SK-N-SH treated with all-trans-retinoic acid at 6 μM for 48 hours (cell line): ENCODE results near the gene MCU.

Source experiments
- ATAC-seq: fragments of 200-7000 bp; cut with Tn5 transposase; 3 replicates; pipeline ENCODE4 v1.9.1; 2020; ENCODE audit warnings: mild to moderate bottlenecking, moderate library complexity
- ARNTL ChIP-seq: fragments of 450-650 bp; formaldehyde crosslinking; IDR thresholded peaks from 2 replicates; pipeline ENCODE4 v1.5.0; 2020; ENCODE audit warnings: low read depth, mild to moderate bottlenecking, moderate library complexity, borderline replicate concordance
- BACH2 ChIP-seq: fragments of 250-450 bp; sonication (Bioruptor Pico); IDR thresholded peaks from 2 replicates; pipeline ENCODE4 v1.9.0; 2021; ENCODE audit warnings: mild to moderate bottlenecking, borderline replicate concordance
- CSDC2 ChIP-seq: fragments of 250-450 bp; sonication (Bioruptor Pico); IDR thresholded peaks from 2 replicates; pipeline ENCODE4 v1.5.0; 2020; ENCODE audit warnings: mild to moderate bottlenecking, moderate library complexity
- GLIS3 ChIP-seq: fragments of 250-450 bp; sonication (Bioruptor Pico); IDR thresholded peaks from 2 replicates; pipeline ENCODE4 v1.5.0; 2020; ENCODE audit warnings: mild to moderate bottlenecking, moderate library complexity
- ISL1 ChIP-seq: fragments of 250-450 bp; sonication (Bioruptor Pico); IDR thresholded peaks from 2 replicates; pipeline ENCODE4 v2.1.2; 2022; ENCODE audit warnings: mild to moderate bottlenecking, moderate library complexity
- OSR1 ChIP-seq: fragments of 250-450 bp; sonication (Bioruptor Pico); IDR thresholded peaks from 2 replicates; pipeline ENCODE4 v1.8.0; 2022; ENCODE audit warnings: moderate library complexity, mild to moderate bottlenecking, inconsistent platforms
- PPARA ChIP-seq: fragments of 250-450 bp; sonication (Bioruptor Pico); IDR thresholded peaks from 2 replicates; pipeline ENCODE4 v1.5.0; 2020; ENCODE audit warnings: mild to moderate bottlenecking, borderline replicate concordance
- RARB ChIP-seq: fragments of 250-450 bp; sonication (Bioruptor Pico); IDR thresholded peaks from 2 replicates; pipeline ENCODE4 v1.8.0; 2021; ENCODE audit warnings: mild to moderate bottlenecking, moderate library complexity
- SNAI2 ChIP-seq: fragments of 250-450 bp; sonication (Bioruptor Pico); IDR thresholded peaks from 2 replicates; pipeline ENCODE4 v1.5.0; 2020; ENCODE audit warnings: mild to moderate bottlenecking, moderate library complexity
- TCF4 ChIP-seq: fragments of 250-450 bp; sonication (Bioruptor Pico); IDR thresholded peaks from 2 replicates; pipeline ENCODE4 v1.8.0; 2021; ENCODE audit warnings: mild to moderate bottlenecking, moderate library complexity, borderline replicate concordance
- TOX ChIP-seq: fragments of 250-450 bp; sonication (Bioruptor Pico); IDR thresholded peaks from 2 replicates; pipeline ENCODE4 v1.8.0; 2021; ENCODE audit warnings: mild to moderate bottlenecking, moderate library complexity, borderline replicate concordance
- ZC3H10 ChIP-seq: fragments of 250-450 bp; sonication (Bioruptor Pico); IDR thresholded peaks from 2 replicates; pipeline ENCODE4 v1.5.1; 2021; ENCODE audit warnings: mild to moderate bottlenecking, moderate library complexity
- ZFP30 ChIP-seq: fragments of 450-650 bp; formaldehyde crosslinking; IDR thresholded peaks from 2 replicates; pipeline ENCODE4 v1.5.0; 2022; ENCODE audit warnings: mild to moderate bottlenecking, moderate library complexity
- ZNF70 ChIP-seq: fragments of 450-650 bp; formaldehyde crosslinking; IDR thresholded peaks from 2 replicates; pipeline ENCODE4 v1.5.0; 2020; ENCODE audit warnings: mild to moderate bottlenecking, moderate library complexity
- ZNF8 ChIP-seq: fragments of 450-650 bp; formaldehyde crosslinking; IDR thresholded peaks from 2 replicates; pipeline ENCODE4 v1.5.0; 2020; ENCODE audit warnings: mild to moderate bottlenecking, moderate library complexity
- TF ChIP-seq, protein P1 (sequence below): fragments of 250-450 bp; sonication (Bioruptor Pico); IDR thresholded peaks from 2 replicates; pipeline ENCODE4 v1.8.0; 2020; ENCODE audit warnings: mild to moderate bottlenecking, moderate library complexity, borderline replicate concordance
- TF ChIP-seq, protein P2 (sequence below): fragments of 250-450 bp; sonication (Bioruptor Pico); IDR thresholded peaks from 2 replicates; pipeline ENCODE4 v1.5.1; 2020; ENCODE audit warnings: low read depth, mild to moderate bottlenecking, moderate library complexity
- TF ChIP-seq, protein P3 (sequence below): fragments of 250-450 bp; sonication (Bioruptor Pico); IDR thresholded peaks from 2 replicates; pipeline ENCODE4 v1.5.1; 2021; ENCODE audit warnings: mild to moderate bottlenecking, moderate library complexity
- TF ChIP-seq, protein P4 (sequence below): fragments of 250-450 bp; sonication (Bioruptor Pico); IDR thresholded peaks from 2 replicates; pipeline ENCODE4 v1.8.0; 2021; ENCODE audit warnings: low read depth, mild to moderate bottlenecking, moderate library complexity, borderline replicate concordance
- TF ChIP-seq, protein P5 (sequence below): fragments of 250-450 bp; sonication (Bioruptor Pico); IDR thresholded peaks from 2 replicates; pipeline ENCODE4 v1.5.0; 2020; ENCODE audit warnings: mild to moderate bottlenecking, moderate library complexity

The MCU gene

DNA sequence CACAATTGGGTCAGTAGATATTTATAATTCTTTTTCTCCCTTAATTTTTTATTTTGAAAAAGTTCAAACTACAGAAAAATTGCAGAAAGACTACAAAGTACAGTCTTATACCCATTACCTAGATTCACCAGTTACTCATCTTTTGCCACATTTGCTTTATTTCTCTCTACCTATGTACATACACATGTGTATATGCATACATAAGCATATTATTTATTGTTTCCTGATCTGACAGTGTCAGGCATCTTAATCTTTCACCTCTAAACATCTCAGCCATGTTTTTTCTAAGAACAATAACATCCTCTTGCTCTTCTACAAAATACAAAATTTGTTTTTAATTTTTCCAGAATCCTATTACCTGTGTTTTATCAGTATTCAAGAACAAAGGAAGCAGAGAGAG lies 133.2 kb downstream of the MCU start:
- no peak for ATAC-seq
- no peak for TF ChIP-seq GLIS3 (CRISPR knock-in tag)
- no peak for TF ChIP-seq ZC3H10 (CRISPR knock-in tag)
- TF ChIP-seq, protein P1, sequence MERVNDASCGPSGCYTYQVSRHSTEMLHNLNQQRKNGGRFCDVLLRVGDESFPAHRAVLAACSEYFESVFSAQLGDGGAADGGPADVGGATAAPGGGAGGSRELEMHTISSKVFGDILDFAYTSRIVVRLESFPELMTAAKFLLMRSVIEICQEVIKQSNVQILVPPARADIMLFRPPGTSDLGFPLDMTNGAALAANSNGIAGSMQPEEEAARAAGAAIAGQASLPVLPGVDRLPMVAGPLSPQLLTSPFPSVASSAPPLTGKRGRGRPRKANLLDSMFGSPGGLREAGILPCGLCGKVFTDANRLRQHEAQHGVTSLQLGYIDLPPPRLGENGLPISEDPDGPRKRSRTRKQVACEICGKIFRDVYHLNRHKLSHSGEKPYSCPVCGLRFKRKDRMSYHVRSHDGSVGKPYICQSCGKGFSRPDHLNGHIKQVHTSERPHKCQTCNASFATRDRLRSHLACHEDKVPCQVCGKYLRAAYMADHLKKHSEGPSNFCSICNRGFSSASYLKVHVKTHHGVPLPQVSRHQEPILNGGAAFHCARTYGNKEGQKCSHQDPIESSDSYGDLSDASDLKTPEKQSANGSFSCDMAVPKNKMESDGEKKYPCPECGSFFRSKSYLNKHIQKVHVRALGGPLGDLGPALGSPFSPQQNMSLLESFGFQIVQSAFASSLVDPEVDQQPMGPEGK (CRISPR knock-in tag), result no peak
- TF ChIP-seq OSR1, result no peak
- TF ChIP-seq TCF4 (CRISPR knock-in tag), result no peak
- TF ChIP-seq, protein P2, sequence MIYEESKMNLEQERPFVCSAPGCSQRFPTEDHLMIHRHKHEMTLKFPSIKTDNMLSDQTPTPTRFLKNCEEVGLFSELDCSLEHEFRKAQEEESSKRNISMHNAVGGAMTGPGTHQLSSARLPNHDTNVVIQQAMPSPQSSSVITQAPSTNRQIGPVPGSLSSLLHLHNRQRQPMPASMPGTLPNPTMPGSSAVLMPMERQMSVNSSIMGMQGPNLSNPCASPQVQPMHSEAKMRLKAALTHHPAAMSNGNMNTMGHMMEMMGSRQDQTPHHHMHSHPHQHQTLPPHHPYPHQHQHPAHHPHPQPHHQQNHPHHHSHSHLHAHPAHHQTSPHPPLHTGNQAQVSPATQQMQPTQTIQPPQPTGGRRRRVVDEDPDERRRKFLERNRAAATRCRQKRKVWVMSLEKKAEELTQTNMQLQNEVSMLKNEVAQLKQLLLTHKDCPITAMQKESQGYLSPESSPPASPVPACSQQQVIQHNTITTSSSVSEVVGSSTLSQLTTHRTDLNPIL (CRISPR knock-in tag), result no peak
- TF ChIP-seq, protein P3, sequence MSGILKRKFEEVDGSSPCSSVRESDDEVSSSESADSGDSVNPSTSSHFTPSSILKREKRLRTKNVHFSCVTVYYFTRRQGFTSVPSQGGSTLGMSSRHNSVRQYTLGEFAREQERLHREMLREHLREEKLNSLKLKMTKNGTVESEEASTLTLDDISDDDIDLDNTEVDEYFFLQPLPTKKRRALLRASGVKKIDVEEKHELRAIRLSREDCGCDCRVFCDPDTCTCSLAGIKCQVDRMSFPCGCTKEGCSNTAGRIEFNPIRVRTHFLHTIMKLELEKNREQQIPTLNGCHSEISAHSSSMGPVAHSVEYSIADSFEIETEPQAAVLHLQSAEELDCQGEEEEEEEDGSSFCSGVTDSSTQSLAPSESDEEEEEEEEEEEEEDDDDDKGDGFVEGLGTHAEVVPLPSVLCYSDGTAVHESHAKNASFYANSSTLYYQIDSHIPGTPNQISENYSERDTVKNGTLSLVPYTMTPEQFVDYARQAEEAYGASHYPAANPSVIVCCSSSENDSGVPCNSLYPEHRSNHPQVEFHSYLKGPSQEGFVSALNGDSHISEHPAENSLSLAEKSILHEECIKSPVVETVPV (CRISPR knock-in tag), result no peak
- no peak for TF ChIP-seq ARNTL (CRISPR knock-in tag)
- no peak for TF ChIP-seq ZNF70 (CRISPR knock-in tag)
- TF ChIP-seq PPARA (CRISPR knock-in tag), result no peak
- no peak for TF ChIP-seq BACH2 (CRISPR knock-in tag)
- TF ChIP-seq SNAI2 (CRISPR knock-in tag), result no peak
- TF ChIP-seq CSDC2 (CRISPR knock-in tag), result no peak
- TF ChIP-seq TOX (CRISPR knock-in tag), result no peak
- no peak for TF ChIP-seq ISL1 (CRISPR knock-in tag)
- TF ChIP-seq, protein P4, sequence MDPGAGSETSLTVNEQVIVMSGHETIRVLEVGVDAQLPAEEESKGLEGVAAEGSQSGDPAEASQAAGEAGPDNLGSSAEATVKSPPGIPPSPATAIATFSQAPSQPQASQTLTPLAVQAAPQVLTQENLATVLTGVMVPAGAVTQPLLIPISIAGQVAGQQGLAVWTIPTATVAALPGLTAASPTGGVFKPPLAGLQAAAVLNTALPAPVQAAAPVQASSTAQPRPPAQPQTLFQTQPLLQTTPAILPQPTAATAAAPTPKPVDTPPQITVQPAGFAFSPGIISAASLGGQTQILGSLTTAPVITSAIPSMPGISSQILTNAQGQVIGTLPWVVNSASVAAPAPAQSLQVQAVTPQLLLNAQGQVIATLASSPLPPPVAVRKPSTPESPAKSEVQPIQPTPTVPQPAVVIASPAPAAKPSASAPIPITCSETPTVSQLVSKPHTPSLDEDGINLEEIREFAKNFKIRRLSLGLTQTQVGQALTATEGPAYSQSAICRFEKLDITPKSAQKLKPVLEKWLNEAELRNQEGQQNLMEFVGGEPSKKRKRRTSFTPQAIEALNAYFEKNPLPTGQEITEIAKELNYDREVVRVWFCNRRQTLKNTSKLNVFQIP (CRISPR knock-in tag), result no peak

DNA sequence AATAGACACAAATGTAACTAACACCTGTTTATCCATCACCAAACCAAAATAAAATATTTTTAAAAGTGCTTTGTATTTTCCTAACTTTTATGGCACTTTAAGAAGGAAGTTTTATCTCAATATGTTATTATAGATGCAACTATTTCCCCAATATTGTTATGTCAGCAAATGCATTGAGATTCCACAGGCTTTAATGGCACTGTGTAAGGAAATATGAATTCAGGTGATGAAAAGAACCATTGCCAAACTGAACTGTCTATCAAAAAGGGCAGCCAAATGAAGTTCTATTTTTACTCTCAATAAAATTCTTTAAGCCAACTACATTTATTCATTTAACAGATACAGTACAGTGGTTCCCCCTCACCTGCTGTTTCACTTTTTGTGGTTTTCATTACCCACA lies 134.4 kb downstream of the MCU start:
- ATAC-seq, result no peak
- no peak for TF ChIP-seq CSDC2 (CRISPR knock-in tag)
- TF ChIP-seq, protein P2 (CRISPR knock-in tag), result no peak
- no peak for TF ChIP-seq ZFP30 (CRISPR knock-in tag)
- no peak for TF ChIP-seq TCF4 (CRISPR knock-in tag)
- no peak for TF ChIP-seq OSR1
- no peak for TF ChIP-seq BACH2 (CRISPR knock-in tag)
- TF ChIP-seq ARNTL (CRISPR knock-in tag), result no peak
- TF ChIP-seq RARB (CRISPR knock-in tag), result no peak
- no peak for TF ChIP-seq ZNF70 (CRISPR knock-in tag)
- TF ChIP-seq, protein P5, sequence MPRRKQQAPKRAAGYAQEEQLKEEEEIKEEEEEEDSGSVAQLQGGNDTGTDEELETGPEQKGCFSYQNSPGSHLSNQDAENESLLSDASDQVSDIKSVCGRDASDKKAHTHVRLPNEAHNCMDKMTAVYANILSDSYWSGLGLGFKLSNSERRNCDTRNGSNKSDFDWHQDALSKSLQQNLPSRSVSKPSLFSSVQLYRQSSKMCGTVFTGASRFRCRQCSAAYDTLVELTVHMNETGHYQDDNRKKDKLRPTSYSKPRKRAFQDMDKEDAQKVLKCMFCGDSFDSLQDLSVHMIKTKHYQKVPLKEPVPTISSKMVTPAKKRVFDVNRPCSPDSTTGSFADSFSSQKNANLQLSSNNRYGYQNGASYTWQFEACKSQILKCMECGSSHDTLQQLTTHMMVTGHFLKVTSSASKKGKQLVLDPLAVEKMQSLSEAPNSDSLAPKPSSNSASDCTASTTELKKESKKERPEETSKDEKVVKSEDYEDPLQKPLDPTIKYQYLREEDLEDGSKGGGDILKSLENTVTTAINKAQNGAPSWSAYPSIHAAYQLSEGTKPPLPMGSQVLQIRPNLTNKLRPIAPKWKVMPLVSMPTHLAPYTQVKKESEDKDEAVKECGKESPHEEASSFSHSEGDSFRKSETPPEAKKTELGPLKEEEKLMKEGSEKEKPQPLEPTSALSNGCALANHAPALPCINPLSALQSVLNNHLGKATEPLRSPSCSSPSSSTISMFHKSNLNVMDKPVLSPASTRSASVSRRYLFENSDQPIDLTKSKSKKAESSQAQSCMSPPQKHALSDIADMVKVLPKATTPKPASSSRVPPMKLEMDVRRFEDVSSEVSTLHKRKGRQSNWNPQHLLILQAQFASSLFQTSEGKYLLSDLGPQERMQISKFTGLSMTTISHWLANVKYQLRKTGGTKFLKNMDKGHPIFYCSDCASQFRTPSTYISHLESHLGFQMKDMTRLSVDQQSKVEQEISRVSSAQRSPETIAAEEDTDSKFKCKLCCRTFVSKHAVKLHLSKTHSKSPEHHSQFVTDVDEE (CRISPR knock-in tag), result no peak
- no peak for TF ChIP-seq ZNF8 (CRISPR knock-in tag)
- TF ChIP-seq, protein P4 (CRISPR knock-in tag), result no peak
- TF ChIP-seq ZC3H10 (CRISPR knock-in tag), result no peak
- TF ChIP-seq, protein P3 (CRISPR knock-in tag), result no peak
